HG02852 (cell line): ENCODE data around the gene FHL2.
"Not testable (repeated sequence)": the region's sequence is repeated elsewhere in the genome, so short reads cannot be mapped to it uniquely, and the experiment has no call there.

Experiments
- ATAC-seq: cut with Tn5 transposase; IDR thresholded peaks from one replicate; pipeline ENCODE4 v1.9.1; 2021; ENCODE audit warnings: mild to moderate bottlenecking, moderate library complexity; ENCODE audit not compliant: unreplicated experiment

Gene FHL2

GRCh38 chr2:105358593-105358992 lies 40.3 kb downstream of the FHL2 start:
- no peak for ATAC-seq

GRCh38 chr2:105357122-105357521 lies 41.7 kb downstream of the FHL2 start:
- no peak for ATAC-seq

- ATAC-seq: no peak
Measured at GRCh38 chr2:105344704-105345345, 54.0 kb downstream of the FHL2 start.

GRCh38 chr2:105339414-105339813 lies 59.4 kb downstream of the FHL2 start:
- no peak for ATAC-seq

DNA sequence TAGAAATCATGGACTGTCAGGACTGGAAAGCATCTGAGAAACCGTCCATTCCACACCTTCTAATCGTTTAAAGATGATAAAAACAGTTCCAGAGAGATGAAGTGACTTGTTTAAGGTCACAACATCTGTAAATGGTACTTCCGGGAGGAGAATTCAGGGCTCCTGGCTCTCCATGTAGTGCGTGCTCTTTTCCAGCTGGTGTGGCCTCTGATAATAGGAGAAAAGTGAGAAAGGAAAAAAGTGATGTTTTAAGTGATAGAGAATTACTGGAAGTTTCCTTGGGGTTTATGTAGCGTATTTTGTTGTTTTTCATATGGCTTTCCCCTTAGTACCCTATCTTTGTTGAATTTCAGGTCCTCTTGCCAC lies 60.8 kb downstream of the FHL2 start:
- ATAC-seq: peak; percentile 10

DNA sequence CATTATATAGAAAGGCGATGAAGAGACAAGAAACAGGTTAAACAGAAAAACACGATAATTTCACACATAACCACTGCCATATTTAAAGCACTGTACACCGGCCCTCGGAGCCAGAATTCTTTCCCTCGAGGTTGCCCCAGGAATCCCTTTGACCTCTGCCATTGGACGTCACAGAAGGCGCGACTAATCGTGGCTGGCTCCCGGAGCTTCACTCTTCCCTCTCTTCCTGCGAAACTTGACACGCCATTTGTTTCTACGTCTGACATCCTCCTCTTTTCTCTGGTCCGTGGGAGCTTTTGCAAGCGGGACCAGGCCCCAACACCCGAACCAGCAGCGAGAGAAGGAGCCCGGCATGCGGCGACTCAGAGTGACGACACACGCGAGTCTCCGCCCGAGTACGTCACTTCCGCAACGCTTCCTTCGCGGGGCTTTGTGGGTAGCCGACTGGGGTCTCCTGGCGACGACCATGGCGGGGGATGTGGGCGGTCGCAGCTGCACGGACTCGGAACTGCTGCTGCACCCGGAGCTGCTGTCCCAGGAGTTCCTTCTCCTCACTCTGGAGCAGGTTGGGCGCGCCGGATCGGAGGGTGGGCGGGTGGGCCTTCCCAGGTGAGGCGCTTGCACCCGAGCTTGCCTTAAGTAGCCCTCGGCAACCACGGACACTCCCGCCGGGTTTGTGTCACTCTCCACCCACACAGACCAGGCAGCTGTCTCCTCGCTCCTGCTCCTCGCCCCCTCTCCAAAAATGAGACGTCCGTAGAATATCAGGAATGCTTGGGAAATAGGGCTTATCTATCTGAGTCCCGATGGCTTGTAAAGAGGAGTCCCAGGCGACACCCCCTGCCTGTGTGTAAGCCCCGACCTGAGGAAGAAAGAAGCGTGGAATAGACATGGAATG lies 61.5 kb downstream of the FHL2 start, which contains the start of gene C2orf49:
C2orf49 (plus strand) TSS at position 419 of the 898 bp plus-strand sequence; CDS start at position 467, 48 bp downstream.
- peak; percentile 95 for ATAC-seq

GRCh38 chr2:105336786-105337121 lies 62.1 kb downstream of the FHL2 start:
- ATAC-seq: no peak

DNA sequence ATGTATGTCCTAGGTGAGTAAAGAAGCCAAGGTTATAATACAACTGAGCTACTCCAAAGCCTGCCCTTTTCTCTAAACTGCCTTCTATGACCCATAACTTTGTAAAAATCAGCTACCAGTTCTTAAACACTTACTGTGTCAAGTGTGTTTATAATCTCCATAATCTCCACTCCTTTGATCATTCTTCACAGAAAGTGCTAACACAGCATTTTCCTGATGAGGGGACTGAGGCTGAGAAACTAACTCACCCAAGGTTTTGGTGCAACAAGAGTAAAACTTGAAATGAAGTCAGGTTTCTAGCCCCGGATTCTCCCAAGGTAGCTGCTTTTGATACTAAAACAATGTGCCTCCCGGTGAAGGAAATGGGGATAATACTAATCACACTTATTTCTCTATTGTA lies 63.4 kb downstream of the FHL2 start:
- ATAC-seq: no peak

- ATAC-seq: no peak
Measured at GRCh38 chr2:105334211-105334610, 64.6 kb downstream of the FHL2 start.

DNA sequence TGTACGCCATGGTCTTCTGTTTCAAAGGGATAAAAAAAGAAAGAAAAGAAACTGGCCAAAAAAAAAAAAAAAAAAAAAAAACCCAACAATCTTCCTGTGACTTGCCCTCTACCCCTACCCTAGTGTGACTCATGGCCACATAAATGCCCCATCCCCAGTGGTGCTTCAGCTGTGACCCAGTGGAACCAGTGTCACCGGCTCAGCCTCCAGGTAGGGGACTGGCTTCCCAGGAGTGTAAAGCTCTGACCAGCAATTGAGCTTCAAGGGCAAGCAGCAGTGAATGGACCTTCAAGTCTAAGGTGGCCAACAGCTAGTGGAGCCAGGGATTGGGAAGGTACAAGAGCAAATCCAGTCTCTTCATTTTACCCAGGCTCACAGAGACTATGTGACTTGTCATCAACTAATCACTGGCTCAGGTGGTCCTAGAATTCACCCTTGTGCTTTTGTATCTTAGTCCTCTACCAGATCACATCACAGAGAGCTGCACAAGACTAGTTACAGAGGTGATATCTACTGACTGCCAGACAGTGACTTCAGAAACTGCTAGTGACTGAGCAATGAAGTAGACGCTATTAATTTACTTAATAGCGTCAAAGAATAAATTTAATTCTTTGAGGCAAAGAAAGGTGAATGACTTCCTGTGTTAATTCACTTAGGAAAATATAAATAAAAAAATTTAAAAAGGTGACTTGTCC lies 68.0 kb downstream of the FHL2 start:
- no peak for ATAC-seq

DNA sequence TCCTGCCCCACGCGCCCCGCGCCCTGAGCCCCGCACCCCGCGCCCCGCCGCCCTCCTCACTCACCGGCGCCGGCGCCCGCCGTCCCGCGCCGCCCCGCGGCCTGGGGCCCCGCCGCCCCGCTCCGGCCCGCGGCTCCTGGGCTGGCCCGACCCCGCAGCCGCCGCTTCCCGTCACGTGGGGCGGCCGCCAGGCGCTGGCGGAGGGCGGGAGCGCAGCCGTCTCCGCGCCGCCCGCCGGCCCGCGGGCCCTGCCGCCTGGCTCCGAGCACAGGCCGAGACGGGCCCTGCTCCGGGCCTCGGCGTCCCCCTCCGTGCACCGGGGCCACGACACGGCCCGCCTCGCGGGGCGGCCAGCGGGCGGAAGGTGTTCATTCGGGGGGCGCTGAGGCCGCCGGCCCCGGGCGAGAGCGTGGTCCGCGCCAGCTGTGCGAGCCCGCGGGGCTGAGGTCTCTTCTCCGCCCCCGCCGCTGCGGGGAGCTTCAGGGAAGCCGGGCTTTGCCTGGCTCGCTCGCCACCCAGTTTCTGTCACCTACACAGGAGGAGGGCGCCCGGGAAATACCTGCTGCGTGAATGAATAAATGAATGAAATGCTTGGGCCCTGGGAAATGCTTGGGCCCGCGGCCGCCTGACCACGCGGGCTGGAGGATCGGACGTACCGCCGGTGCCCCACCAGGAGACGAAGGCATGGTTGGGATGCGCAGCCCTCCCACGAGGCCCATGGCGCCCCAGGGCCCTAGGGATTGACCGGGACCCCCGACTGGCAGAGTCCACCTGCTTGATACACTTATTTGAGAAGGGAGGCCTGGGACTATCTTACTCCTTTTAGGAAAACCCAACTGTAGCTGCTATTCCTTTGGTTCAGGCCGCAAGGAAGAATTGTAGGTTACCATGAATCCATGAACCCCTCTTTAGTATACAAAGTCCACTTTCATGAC lies 69.0 kb downstream of the FHL2 start, which contains the start of gene TGFBRAP1:
TGFBRAP1 (minus strand) TSS at position 175 of the 935 bp plus-strand sequence. CDS start 21,434 bp downstream, outside the sequence.
- peak; percentile 77 for ATAC-seq

GRCh38 chr2:105329197-105329554 lies 69.7 kb downstream of the FHL2 start:
- ATAC-seq: no peak

GRCh38 chr2:105328281-105329196 lies 70.3 kb downstream of the FHL2 start:
- no peak for ATAC-seq

DNA sequence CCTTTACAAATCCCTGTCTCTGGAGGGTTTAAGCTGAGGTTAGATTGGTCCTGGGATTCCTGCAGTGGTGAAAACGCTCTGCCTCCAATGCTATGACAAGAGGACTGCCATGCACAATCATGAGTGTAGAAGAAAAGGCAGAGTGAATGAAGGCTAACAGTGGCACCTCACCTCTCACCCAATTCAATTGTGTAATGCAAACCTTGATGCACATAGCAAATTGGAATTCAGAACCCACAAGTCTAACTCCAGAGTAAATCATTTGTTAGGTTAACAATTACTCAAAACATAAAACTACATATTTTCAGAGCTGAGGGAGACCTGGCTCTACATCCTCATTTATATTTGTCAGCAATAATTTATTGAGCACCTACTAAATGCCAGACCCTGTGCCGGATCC lies 71.2 kb downstream of the FHL2 start:
- ATAC-seq: no peak

DNA sequence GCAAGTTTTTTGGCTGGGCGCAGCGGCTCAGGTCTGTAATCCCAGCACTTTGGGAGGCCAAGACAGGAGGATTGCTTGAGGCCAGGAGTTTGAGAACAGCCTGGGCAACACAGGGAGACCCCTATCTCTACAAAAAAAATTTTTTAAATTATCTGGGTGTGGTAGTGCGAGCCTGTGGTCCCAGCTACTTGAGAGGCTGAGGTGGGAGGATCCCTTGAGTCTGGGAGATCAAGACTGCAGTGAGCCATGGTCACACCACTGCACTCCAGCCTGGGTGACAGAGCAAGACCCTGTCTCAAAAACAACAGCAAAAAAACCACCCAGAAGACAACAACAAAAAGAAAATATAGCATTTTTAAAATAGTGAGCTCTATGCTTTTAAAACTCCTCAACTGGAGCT lies 71.6 kb downstream of the FHL2 start:
- not testable (repeated sequence) for ATAC-seq

DNA sequence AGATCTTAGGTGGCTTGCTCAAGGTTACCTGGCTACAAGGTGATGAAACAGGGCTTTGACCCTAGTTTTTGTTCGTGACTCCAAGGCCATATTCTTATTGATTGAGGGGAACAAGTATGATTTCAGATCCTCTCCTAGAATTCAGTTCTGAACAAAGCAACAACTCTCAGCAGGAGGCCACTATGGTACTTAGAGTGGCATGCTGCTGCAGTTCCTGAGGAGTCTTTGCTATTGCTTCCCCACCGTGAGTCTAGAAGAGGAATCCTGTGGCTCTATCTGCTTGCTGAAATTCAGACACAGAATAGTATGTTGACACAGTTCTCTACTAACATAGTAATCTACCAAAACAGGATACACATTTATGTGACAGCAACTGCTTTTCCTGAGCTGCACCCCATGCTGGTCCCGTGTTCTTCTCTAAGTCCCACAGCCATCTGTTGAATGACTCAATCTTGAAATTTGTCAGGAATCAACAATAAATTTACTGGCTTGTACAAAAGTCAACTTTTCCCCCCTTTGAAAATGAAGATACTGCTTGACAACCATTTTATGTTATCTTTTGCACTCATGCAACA lies 73.4 kb downstream of the FHL2 start:
- no peak for ATAC-seq

DNA sequence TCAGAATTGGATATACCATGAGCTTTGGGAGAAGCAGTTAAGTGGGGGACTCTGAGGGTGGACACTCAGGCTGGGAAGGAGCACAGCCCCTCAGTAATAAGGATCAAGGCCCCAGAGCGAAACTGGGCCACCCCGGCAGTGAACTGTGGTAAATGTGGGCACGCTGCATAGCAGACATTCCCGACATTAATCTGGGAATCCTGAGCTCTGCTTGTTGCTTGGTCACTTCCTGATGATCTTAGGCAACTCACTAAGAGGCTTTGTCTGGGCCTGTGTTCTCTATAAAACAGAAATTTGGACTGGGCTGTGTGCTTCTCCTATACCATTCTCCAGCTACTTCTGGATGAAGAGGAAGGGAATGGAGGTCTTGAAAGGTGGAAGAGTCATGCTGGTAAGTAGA lies 74.1 kb downstream of the FHL2 start:
- no peak for ATAC-seq

GRCh38 chr2:105324101-105324500 lies 74.8 kb downstream of the FHL2 start:
- no peak for ATAC-seq

- ATAC-seq: no peak
Measured at GRCh38 chr2:105323111-105323510, 75.7 kb downstream of the FHL2 start.
